Epithelial cell of esophagus (primary cell): Measurements from ENCODE around the gene NIPA2.
A peak's percentile ranks its signal among the peaks of the same experiment; 100 is the strongest.

ENCODE experiments used
- DNase-seq: peaks from one replicate; pipeline ENCODE4 v3.0.0; 2010; ENCODE audit warnings: low read depth
- H3K4me3 ChIP-seq: 2 replicates; pipeline ENCODE4 v1.5.1; 2011; ENCODE audit warnings: mild to moderate bottlenecking, low read length, control low read depth
- TF ChIP-seq, protein P1 (sequence below): IDR thresholded peaks from 2 replicates; pipeline ENCODE4 v1.5.1; 2011; ENCODE audit warnings: low read depth, mild to moderate bottlenecking, low read length, control low read depth, inconsistent platforms; ENCODE audit not compliant: insufficient read depth; ENCODE audit errors: missing control alignments

NIPA2 gene

DNA sequence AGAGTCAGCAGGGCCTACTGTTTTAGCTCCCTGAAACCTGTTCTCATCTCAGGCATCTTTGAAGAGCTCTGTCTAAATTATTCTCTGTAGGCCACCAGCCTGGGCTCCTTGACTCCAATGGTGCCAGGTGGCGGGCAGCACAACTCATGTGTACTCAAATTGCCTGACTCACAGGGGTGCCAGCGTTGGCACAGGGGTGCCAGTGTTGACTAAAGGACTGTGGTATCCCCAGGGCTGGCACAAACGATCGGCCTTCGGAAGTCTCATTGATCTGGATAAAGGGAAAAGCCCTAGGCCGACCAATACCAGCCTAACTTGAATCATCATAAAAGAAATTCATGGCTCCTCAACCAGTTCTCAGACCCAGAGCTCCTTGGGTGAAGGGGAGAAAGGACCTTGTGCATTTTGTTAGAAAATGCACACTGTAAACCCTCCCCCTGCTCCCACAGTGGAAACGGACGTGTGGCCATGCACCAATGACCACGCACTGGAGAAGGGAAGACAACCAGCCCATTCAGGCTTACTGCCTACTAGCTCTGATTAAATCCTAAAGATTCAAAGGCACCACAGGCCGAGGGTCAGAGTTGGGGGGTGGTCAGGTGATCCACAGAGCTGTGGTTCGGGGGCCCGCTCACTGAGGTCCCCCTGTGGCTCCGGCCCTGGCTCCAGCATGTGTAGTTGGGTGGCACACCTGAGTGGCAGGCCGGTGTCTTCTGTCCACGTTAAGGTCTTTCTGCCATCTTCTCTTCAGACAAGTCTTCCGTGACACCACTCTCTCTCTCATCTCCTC lies 68.9 kb downstream of the NIPA2 start:
- no peak overlapping the region for H3K4me3 ChIP-seq
- DNase-seq: no peak
- TF ChIP-seq, protein P1, sequence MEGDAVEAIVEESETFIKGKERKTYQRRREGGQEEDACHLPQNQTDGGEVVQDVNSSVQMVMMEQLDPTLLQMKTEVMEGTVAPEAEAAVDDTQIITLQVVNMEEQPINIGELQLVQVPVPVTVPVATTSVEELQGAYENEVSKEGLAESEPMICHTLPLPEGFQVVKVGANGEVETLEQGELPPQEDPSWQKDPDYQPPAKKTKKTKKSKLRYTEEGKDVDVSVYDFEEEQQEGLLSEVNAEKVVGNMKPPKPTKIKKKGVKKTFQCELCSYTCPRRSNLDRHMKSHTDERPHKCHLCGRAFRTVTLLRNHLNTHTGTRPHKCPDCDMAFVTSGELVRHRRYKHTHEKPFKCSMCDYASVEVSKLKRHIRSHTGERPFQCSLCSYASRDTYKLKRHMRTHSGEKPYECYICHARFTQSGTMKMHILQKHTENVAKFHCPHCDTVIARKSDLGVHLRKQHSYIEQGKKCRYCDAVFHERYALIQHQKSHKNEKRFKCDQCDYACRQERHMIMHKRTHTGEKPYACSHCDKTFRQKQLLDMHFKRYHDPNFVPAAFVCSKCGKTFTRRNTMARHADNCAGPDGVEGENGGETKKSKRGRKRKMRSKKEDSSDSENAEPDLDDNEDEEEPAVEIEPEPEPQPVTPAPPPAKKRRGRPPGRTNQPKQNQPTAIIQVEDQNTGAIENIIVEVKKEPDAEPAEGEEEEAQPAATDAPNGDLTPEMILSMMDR: no peak

DNA sequence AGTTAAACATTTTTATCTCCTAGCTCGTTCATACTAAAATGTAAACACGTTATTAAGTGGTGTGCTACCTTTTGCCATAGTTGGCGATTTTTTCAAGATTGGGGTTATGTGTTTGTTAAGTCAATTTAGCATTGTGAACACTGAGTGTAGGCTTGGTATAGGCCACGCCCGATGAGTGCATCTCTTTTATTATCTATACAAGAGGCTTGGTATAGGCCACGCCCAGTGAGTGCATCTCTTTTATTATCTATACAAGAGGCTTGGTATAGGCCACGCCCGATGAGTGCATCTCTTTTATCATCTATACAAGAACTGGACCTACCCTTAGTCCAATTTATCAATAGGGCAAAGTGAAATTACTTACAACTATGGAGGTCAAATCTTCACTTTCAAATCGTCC lies 70.4 kb downstream of the NIPA2 start:
- TF ChIP-seq, protein P1: no peak
- DNase-seq: no peak
- no peak overlapping the region for H3K4me3 ChIP-seq

- TF ChIP-seq, protein P1: no peak
- no peak overlapping the region for H3K4me3 ChIP-seq
- no peak for DNase-seq
These were observed 72.8 kb downstream of the NIPA2 start for GRCh38 chr15:22911306-22911705.

DNA sequence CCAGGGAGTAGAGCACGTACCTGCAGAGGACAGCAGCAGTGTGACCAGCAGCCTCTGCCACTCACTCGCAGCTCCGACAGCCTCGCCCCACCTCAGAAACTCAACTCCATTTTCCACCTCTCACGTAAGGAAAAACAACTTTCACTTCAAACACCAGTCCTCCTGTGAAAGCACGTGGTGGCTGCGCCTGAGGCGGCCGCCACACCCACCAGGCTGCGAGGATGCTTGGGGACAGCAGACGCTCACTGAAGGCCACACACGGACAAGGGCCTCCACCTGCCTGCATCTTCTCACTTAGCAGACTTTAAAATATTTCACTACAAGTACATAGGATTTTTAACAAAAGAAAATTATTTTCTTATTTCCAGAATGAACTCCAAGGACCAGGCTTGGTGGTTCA lies 73.8 kb downstream of the NIPA2 start:
- no peak overlapping the region for H3K4me3 ChIP-seq
- DNase-seq: no peak
- TF ChIP-seq, protein P1: no peak

GRCh38 chr15:22913646-22914380 lies 75.3 kb downstream of the NIPA2 start:
- DNase-seq: no peak
- H3K4me3 ChIP-seq: no peak overlapping the region
- TF ChIP-seq, protein P1: no peak

DNA sequence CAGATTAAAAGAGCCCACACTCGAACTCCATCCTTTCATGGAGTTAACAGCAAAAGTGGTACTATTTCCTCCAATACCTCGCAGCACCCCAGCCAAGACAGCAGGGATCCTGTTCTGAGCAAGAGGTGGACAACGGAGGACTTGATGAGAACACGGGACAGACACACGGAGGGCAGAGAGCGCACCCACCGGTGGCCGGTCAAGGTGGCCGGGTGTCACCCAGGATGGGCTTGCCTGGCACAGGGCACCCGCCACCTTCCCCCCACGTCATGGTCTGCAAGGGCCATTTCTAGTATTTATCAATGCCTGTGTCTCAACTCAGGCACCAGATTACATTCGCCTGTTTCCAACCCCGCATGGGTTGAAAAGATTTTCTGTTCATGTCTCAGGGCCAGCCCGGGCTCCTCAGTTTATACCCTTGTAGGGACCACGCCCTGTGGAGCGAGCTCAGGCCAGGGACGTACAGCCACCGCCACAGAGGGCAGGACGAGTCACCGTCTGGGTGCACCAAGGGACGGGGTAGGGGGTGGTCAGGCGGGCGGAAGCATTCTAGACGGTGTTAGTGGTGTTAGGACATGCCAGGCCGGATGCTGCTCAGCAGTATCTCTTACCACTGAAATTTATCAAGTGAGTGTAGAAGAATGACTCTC lies 77.5 kb downstream of the NIPA2 start:
- peak; percentile 50 for DNase-seq
- H3K4me3 ChIP-seq: no peak overlapping the region
- TF ChIP-seq, protein P1: no peak
